GM19452 (cell line): ENCODE measurements around the gene GET4.
A peak's percentile ranks its signal among the peaks of the same experiment; 100 is the strongest.
"Not testable (repeated sequence)": the region's sequence is repeated elsewhere in the genome, so short reads cannot be mapped to it uniquely, and the experiment has no call there.

ENCODE experiments used
- ATAC-seq: cut with Tn5 transposase; IDR thresholded peaks from one replicate; pipeline ENCODE4 v1.9.1; 2021; ENCODE audit not compliant: unreplicated experiment

GET4 gene

DNA sequence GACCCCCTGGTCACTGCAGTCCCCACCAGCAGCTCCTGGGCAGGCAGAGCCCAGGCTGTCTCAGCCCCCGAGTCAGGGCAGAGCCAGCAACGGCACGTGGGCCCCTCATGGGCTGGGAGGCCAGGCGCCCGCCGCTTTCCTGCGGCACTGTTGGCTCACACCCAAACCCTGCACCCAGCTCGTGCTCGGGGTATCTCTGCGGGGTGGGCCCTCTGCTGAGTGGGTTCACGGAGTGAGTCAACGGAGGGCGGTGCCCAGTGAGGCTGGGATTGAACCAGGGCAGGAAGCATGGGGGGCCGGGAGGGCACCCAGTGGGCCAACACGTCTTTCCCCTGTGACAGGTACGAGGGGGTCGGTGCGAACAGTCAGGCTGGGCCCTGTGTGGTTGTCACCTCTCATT, 49.2 kb downstream of the GET4 start:
- no peak for ATAC-seq

DNA sequence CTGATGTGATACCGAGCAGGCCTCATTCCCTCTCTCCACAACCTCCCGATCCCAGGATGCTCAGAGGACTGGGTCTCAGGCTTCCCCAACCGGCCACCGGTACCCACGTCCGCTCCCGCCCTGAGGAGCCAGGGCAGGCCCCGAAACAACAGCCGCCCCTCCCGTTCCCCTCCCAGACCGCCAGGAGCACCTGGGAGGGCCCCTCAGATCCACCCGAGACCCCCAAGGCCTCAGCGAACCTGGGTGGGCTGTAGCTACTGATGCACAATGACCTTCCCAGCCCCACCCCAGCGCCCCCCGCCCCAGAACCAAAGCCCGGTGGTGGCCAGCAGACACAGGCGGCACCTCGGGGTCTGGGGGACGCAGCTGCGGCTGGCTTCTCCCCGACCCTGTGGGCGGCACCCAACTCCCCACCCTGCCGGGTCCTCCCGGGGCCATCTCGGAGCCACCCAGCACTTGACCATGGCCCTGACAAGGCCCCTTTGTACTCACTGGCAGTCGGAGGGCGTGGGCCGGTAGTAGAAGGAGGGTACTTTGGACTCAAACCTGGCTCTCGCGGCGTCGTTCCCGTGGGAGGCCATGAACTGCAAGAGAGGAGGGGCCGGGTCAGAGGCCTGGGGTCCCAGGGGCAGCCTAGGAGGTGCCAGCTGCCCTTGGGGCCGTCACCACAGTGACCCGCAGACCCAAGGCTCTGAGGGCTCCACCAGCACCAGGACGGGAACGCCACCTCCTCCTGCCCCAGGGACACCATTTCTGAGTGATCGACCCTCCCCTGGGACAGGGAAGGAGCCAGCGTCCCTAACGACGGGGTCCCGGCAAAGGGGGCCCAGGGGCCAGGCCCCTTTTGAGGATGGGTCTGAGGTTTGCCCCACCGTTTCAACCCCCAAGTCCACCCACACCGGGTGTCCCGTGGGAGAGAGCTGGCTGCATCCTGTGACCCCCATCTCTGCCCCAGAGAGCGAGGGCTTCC, 50.0 kb downstream of the GET4 start:
- ATAC-seq, result no peak

DNA sequence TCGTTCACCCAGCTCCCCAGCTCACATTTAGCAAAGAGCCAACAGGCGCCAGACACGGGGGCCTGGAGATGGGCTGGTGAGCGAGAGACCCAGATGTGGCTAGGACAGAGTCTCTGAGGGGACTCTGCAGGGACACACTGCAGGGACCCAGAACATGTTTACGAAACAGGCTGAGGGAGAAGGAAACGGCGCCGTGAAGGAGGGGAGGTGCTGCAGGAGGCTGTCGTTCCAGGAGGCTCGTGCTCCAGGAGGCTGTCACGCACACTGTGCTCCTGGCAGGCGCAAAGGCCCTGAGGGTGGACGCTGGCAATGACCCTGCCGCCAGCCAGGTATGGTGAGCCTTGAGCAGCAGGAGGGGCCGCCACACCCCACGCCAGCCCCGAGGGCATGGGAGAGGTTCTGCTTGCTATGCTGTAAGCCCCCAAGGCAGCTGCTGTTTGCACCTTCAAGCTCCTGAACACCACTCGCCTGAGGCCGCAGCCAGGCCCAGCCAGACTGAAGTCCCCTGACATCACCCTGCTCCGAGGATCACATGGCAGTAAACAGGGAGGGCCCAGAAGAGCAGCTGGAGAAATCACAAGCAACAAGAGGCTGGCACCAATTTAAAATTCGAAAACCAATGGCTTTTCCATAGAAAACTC, 50.8 kb downstream of the GET4 start:
- no peak for ATAC-seq

DNA sequence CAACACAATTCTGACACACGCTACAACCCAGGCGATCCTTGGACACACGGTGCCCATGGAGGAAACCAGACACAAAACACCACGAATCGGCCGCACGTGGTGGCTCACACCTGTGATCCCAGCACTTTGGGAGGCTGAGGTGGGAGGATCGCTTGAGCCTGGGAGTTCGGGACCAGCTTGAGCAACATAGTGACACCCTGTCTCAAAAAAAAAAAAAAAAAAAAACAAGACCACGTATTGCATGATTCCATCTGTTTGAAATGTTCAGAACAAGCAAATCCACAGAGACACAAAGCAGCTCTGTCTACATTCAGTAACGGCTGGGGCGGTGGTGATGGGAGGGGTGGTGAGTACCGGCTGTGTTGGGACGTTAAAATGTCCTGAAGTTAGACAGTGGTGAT, 53.0 kb downstream of the GET4 start:
- ATAC-seq, result no peak

DNA sequence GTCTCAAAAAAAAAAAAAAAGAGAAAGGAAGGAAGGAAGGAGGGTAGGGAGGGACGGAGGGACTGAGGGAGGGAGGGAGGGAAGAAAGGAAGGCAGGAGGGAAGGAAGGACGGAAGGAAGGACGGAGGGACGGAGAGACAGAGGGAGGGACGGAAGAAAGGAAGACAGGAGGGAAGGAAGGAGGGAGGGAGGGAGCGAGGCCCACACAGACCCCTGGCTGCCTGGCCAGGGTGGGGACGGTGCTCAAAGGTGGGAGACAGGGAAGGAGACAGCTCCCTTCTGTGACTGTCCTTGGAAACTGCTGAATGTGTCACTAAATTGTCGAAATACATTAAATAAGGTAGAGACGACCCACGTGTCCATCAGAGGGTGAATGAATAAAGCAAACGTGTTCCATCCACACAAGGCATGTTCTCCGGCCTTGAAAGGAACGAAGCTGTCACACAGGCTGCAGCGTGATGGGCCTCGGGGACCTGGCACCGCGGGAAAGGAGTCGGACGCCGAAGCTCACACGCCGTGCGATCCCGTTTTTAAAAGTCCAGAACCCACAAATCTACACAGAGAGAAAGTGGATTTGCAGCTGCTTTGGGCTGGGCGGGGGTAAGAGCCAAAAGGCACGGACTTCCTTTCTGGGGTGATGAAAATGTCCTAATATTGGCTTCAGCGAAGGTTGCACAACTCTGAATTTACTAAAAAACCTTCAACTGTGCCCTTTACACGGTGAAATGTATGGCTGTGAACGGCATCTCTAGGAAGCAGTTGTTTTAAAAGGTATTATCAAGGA, 54.8 kb downstream of the GET4 start:
- no peak for ATAC-seq

DNA sequence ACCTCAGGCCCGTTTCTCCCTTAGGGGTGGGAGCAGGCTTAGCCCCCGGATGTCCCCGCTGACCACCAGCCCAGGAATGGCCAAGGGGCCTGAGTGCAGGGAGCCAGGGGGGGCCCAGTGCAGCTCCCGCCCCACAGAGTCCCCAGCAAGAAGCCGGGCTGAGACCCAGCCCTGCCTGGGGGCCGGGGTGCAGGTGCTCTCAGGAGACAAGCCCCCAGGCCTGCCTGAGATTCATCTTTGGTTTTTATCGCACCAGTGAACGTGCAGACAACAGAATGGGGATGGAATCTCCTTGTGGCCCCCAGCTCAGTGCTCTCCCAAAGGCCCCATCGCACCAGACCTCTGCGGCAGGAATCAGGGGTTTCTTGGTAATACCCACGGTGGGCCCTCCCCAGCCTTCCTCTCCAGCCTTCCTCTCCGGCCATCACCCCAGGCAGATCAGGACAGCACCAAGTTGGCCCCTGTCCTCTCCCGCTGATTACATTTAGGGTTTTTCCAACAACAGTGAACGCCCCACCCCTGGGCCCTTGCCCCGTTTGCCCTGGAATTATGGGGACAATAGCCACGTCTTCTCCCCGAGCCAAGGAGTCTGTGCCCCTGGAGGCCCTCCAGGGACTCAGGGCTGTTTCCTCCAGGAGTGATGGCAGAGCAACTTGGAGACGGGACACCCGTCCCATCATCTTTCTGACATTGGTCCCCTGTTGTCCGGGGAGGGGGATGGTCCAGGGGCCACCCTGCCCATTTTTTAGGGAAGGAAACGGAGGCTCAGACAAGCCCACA, 55.7 kb downstream of the GET4 start:
- ATAC-seq, result no peak

DNA sequence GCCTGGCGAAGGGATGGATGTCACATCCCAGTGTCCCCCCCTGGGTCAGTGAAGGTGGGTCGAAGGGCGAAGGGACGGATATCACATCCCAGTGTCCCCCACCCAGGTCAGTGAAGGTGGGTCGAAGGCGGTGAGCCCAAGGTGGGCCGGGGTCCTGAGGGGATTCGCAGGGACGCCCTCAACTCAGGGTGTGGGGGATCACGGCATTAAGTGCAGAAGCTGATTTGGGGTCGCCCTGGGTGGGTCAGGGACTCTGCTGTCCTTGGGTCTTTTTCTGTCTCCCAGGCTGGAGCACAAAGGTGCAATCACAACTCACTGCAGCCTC, 56.3 kb downstream of the GET4 start:
- no peak for ATAC-seq

DNA sequence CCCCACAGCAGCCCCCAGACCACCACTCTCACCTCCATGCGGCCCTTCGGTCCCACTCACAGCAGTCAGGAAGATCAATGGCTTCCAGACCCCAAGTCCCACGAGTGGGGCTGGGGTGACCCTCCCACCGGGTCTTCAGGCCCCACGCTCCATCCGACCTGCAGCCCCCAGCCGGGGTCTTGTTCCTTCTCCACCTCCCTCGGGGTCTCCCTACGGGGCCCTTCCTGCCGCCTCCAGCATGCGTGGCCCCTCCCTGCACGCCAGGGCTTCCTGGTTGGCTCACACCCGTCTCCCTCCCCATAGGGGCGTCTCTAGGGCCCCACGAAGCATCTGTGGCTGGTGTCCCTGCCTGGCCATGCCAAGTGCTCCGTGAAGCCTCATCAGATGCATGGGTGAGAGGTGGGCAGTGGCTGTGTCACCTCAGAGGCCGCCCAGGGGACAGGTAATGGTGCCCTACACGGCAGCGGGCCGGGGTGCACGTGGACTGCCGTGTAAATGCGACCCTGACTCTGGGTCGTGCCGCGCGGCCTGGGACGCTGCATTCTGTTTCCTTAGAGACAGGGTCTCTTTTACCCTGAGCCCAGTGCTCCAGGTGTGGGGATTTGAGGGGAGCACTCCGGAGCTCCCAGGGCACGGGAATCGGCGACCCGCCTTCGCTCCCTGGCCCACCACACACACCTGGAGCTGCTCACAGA, 58.3 kb downstream of the GET4 start:
- ATAC-seq, result no peak

DNA sequence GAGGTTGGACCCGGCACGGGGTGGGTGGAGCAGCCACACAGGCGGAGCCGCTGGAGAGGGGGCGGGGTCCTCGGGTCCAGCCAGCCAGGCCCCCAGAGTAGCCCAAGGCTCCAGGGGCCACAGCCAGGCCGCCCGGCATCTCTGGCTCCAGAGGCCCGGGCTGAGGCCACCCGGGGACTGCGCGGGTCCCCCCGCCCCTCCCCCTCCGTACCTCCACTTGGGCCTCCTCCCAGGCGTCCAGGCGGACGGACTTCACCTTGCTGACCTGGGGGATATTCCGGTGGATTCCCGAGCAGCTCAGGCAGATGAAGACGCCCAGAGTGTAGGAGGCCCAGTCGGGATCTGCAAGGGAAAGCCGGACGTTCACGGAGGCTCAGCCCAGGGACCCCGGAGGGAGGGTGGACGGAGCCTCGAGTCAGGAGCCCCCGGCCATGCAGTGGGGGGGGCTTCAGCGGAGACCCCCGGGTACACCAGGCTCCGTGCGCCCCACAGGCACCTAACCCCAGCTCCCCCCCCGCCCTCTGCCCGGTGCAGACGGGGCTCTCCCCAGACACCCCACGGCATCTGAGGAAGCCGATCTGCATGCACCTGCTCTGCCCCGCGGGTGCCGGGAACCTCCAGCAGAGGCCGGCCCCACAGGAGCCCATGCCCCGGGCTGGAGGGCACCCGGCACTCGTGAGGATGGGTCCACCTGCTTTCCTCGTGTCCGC, 59.0 kb downstream of the GET4 start:
- ATAC-seq, result no peak

DNA sequence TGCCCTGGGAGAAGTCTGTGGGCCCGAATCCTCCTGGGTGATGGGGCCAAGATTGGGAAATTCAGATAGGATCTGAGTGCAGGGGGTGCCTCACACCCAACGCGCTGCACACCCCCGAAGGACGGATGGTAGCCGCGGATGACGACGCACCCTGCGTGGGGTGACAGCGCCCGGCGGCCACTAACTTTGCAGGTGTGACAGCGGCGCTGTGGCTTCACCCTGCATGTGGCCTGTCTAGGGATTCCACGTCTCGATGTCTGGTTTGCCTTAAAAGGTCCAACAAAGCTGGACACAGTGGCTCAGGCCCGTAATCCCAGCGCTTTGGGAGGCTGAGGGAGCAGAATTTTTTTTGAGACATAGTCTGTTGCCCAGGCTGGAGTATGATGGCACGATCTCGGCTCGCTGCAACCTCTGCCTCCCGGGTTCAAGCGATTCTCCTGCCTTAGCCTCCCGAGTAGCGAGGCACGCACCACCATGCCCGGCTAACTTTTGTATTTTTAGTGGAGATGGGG, 59.6 kb downstream of the GET4 start:
- no peak for ATAC-seq

DNA sequence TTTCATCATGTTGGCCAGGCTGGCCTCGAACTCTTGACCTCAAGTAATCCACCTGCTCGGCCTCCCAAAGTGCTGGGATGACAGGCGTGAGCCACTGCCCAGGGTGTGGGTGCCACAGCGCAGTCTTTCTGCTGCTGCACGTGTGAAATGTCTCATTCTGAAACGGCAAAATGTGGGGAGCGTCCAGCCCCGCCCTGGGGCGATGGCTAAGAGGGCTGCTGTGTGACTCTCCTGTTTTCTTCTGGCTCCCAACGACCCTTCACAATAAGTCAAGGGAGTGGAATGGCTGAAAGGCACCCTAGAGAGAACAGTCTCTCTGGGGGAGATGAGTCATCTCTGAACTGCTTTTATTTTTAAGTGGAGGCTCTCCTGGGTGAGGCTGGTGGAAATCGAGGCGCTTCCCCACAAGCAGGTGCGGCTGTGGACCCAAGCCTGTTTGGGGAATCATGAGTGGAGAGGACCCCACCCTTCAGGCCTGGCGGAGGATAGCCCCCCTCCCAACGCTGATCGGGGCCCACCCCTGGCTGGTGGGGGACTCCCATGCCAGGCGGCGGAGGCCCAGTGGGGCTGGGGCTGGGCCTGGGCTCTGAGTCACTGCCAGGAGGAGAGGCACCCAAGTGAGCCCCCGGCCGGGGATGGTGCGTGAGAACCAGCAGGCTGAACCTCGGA, 60.2 kb downstream of the GET4 start:
- peak; percentile 68 for ATAC-seq

DNA sequence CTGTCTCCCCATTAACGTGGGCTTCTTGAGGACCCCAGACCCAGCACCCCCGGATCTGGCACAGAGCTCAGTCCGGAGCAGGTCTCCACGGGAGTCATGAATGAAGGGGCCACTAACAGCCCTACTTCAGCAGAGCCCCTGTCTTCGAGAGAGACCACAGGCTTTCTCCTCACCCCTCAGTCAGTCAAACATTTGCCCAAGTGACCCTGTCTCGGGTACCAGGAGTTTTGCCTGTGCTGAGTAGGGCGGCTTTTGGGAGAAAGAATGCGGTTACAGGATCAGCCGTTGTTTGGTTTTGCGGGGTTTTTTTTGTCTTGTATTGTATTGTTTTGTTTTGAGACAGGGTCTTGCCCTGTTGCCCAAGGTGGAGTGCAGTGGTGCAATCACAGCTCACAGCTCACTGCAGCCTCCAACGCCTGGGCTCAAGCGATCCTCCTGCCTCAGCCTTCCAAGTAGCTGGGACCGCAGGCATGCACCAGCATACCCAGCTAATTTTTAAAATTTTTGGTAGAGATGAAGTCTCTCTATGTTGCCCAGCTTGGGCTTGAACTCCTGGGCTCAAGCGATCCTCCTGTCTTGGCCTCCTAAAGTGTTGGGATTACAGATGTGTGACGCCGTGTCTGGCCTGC, 61.6 kb downstream of the GET4 start:
- no peak for ATAC-seq

DNA sequence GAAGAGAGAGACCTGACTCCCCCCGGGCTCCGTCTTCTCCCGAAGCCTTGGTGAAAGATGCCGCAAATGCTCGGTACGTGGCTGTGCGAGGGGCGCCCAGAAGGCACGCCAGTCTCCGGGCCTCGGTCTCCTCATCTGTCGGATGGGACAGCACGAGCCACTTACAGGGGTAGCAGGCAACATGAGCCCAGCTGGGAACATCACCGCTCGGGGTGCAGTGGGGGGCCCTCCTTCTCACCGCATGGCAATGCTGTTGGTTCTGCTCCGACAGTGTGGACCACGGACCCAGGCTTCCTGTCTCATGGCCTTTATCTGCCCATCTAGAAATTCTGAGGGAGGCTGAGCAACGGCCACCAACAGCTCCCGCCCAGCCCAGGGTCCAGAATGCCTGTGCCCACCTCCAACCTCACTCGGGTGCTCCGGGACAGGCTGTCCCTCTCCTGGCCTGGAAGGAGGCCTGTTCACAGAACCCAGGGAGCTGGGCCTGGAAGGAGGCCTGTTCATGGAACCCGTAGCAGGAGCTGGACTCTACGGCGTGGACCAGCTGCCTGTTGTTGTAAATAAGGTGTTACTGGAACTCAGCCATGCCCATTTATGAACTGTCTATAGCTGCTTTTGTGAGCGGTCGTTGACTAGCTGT, 62.3 kb downstream of the GET4 start:
- no peak for ATAC-seq

DNA sequence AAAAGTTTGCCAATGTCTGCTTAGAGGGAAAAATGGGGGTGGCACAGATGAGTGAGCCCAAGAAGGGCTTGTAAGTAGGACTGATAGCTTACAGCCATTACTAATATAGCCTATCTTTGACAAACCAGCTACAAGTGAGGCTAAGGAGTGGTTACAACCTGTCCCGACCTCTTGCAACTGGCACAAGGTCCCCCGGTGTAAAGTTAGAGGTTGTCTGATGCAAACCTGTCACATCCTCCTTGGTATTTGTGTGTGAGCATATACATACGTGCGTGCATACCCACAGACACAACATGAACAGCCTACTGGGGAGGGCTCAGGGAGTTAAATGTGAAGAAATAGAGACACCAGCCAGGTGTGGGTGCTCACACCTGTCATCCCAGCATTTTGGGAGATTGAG, 63.5 kb downstream of the GET4 start:
- no peak for ATAC-seq

DNA sequence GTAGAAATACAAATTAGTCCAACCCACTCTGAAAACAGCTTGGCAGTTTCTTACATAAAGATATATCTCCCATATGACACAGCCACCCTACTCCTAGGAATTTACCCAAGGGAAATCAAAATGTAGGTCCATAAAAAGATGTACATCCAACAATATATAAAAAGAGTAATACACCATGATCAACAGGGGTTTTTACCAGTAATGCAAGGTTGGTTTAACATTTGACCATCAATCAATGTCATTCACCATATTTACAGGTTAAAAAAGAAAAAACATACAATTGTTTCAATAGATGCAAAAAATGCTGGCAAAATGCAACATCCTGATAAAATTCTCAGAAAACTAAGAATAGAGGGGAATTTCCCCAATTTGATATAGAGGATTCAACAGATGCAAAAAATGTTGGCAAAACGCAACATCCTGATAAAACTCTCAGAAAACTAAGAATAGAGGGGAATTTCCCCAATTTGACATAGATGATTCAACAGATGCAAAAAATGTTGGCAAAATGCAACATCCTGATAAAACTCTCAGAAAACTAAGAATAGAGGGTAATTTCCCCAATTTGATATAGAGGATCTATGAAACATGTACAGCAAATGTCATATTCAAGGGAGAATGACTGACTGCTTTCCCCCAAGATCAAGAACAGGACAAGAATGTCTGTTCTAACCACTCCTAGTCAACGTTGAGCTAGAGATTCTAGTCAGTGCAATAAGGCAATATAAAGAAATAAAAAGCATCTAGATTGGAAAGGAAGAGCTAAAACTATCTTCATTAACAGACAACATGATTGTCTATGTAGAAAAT, 64.5 kb downstream of the GET4 start:
- ATAC-seq, result no peak

DNA sequence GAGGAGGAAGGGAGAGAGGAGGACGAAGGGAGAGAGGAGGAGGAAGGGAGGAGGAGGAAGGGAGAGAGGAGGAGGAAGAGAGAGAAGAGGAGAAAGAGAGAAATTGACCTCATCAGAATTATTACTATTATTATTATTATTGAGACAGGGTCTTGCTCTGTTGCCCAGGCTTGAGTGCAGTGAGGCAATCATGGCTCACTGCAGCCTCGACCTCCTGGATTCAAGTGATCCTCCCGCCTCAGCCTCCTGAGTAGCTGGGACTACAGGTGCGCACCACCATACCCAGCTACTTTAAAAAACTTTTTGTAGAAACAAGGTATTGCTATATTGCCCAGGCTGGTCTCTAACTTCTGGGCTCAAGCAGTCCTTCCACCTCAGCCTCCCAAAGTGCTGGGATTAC, 67.4 kb downstream of the GET4 start:
- not testable (repeated sequence) for ATAC-seq

DNA sequence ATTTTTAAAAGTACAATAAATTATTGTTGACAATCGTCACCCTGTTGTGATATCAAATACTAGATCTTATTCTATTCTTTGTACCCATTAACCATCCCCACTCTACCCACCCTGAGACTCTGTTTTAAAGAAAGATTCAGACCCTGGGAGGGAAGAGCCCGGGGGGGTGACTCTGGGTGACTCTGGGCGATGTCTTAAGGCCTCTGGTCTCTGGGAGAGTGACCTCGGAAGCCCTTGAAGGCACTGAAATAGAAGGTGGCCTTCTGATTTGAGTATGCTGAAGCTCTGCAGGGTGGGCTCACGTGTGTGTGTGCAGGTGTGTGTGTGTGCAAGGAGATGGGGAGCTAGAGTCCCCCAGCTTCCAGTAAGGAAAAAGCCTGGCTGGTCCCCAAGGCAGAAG, 68.4 kb downstream of the GET4 start:
- no peak for ATAC-seq
